ENCODE data around the gene OSM.

Gene OSM

GRCh38 chr22:30297991-30298701 is 31.5 kb upstream of the OSM start:
- DNase-seq (ENCODE audit: low read depth in 4 of 4, low spot score in 1 of 4): no peak

DNA sequence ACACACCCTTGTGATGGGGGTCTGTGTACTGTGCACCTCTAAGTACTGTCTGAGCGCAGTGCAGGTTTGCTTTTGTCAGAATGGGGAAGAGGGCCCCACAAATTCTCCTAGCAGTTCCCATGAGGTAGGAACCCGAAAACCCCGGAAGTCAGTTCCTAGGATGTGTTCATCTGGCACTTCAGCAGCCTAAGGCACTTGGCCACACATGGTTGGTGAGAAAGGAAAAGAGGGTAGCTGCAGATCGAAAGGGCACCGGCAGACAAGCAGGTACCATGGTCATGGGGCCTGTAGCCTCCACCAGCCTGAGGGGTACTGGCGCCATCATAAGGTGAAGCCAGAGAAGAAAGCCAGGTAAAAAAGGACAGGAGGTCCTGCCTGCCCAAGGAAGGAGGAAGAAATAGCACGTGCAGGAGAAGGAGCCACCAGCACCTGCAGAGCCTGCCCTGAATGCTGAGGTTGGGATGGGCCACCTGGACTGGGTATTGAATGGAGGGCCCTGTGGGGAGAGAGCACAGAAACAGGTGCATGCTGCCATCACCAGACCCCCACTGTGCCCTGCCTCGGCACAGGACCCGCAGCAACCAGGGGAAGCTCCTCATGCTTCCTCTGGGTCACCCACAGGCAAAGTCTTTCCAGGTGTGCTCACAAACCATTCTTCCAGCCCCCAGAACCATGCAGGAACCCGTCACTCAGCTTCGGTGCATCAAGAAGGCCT is 30.8 kb upstream of the OSM start:
- no peak for DNase-seq (ENCODE audit: low read depth in 4 of 4, low spot score in 1 of 4)

GRCh38 chr22:30296833-30297232 is 30.2 kb upstream of the OSM start:
- no peak for DNase-seq (ENCODE audit: low read depth in 4 of 4, low spot score in 1 of 4)

GRCh38 chr22:30296324-30296723 is 29.7 kb upstream of the OSM start:
- no peak for DNase-seq (ENCODE audit: low read depth in 4 of 4, low spot score in 1 of 4)

GRCh38 chr22:30295576-30295975 is 28.9 kb upstream of the OSM start:
- no peak for DNase-seq (ENCODE audit: low read depth in 4 of 4, low spot score in 1 of 4)

- DNase-seq (ENCODE audit: low read depth in 4 of 4, low spot score in 1 of 4): no peak
These were observed 28.2 kb upstream of the OSM start for GRCh38 chr22:30294830-30295229.

GRCh38 chr22:30294066-30294465 is 27.4 kb upstream of the OSM start:
- no peak for DNase-seq (ENCODE audit: low read depth in 4 of 4, low spot score in 1 of 4)

GRCh38 chr22:30293026-30293425 is 26.4 kb upstream of the OSM start:
- no peak for DNase-seq (ENCODE audit: low read depth in 4 of 4, low spot score in 1 of 4)

DNA sequence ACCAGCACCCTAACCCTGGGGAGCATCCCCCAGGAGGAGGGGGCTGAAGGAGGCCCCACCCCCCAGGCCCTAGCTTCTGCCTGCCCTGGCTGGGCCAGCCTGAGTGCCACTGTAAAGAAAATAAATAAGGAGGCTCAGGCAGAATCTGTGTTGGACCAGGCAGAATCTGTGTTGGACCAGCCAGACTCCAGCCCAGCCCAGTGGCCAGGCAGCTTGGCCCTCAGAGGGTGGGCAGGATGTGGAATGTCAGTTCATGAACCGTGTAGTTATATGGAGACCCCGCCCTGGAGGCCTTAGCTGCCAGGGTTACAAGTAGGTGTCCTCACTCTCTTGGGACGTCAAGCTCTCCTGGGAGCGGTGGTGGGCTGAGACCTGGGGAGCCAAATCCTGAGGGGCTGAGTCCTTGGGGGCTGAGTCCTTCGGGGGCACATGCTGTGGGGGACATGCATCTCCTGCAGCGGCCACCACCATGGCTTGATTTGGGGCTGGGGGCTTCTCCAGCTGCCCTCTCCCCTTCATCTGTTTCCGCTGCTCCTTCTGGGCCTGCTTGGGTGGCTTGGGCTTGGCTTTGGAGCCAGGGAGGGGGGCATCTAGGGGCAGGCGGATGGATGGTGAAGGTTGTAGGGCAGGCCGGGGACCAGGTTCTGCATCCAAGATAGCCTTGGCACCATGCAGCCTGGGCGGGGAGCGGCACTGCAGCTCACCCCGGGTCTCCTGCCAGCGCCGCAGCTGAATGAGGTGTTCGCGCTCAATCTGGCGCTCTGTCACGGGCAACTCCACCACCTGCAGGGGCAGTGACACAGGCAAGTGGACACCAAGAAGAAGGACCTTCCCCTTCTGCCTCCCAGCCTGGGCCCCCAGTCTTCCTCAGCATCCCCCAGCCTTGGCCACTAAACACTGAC is 25.7 kb upstream of the OSM start:
- no peak for DNase-seq (ENCODE audit: low read depth in 4 of 4, low spot score in 1 of 4)

- DNase-seq (ENCODE audit: low read depth in 4 of 4, low spot score in 1 of 4): no peak
These were observed 24.6 kb upstream of the OSM start for GRCh38 chr22:30291058-30291892.

DNA sequence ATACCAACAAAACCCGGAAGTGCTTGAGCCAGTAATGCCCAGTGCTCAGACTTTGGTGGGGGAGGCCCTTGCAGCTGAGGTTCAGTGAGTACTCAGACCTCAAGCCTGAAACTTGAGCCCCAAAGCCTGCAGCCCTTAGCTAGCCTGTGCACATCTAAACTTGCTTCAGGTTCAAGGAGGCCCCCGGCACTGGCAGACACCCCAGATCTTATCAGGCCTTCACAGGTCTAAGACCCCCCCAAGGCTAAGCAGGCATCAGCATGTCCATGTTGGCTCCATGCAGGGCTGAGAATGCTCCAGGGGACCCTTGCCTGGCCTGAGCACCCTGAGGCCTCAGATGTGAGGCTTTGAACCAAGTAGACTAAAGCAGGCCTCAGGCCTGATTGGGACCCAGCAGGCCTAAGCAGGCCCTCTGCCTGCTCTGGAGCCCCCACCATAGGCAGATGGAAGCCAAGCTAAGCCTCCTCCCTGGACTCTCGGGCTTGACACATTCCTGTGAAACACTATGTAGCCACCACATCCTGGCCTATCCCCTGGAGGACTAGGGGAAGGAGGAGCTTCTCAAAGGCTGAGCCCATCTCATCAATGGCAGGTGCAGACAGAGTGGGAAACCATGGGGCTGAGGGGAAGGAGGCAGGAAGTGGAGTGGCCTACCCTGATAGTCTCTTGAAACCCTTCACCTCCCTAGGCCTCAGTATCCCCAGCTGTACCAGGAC is 23.8 kb upstream of the OSM start:
- DNase-seq (ENCODE audit: low read depth in 4 of 4, low spot score in 1 of 4): no peak

DNA sequence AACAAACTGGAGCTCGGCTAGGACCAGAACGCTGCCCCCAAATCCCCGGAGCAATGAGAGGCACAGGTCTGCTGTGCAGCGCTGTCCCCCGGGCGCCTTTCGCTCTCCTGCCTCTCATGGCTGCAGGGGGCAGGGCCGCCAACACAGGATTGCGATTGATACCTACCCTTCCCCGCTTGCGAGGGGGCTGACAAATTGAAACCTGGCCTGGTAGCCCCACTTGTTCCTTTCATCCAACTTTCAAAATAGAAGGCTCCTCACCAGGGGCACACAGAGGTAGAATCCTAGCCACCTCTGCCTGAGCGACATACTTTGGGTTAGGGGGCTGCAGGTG is 23.3 kb upstream of the OSM start:
- DNase-seq (ENCODE audit: low read depth in 4 of 4, low spot score in 1 of 4): no peak

- DNase-seq (ENCODE audit: low read depth in 4 of 4, low spot score in 1 of 4): peak; percentile 76 to 91 (median 83)
These were observed 22.7 kb upstream of the OSM start, which contains the start of gene CASTOR1 for GRCh38 chr22:30289141-30289979. TSS of gene CASTOR1 (minus strand) at chr22:30289505. CDS start at chr22:30289497, 8 bp downstream.

DNA sequence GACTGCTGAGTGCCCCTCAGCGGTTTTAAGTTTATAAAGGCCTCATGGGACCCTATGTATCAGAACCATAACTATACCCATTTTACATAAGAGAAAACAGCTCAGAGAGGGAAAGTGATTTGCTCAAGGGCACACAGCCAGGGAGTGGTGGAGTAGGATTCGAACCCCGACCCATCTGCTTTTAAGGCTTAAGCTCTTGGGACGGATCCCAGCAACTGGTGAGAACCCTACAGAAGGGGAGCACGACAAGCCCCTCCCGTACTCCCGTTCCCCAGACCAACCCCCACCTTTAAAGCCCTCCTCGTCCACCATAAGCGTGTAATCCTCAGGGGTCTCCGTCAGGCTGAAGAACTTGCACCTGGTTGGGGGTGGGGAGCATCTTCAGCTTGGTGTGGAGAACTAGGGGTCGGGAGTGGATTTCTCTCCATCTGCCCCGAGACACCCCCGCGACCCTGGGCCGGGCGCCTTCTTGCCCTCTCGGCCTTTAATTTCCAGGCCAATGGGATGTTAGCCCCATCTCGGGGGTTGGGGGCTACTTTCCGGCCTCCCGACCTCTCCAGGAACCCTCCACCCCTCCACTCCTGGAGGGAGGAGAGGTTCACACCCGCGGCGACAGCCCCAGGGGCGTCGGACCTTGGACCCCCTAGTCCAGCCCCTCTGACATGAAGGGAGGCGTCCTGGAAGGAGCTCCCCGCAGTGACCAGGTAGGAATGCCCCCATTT is 21.9 kb upstream of the OSM start:
- DNase-seq (ENCODE audit: low read depth in 4 of 4, low spot score in 1 of 4): no peak

GRCh38 chr22:30287648-30288418 is 21.2 kb upstream of the OSM start:
- peak; percentile 70 to 86 (median 80) for DNase-seq (ENCODE audit: low read depth in 4 of 4, low spot score in 1 of 4)

DNA sequence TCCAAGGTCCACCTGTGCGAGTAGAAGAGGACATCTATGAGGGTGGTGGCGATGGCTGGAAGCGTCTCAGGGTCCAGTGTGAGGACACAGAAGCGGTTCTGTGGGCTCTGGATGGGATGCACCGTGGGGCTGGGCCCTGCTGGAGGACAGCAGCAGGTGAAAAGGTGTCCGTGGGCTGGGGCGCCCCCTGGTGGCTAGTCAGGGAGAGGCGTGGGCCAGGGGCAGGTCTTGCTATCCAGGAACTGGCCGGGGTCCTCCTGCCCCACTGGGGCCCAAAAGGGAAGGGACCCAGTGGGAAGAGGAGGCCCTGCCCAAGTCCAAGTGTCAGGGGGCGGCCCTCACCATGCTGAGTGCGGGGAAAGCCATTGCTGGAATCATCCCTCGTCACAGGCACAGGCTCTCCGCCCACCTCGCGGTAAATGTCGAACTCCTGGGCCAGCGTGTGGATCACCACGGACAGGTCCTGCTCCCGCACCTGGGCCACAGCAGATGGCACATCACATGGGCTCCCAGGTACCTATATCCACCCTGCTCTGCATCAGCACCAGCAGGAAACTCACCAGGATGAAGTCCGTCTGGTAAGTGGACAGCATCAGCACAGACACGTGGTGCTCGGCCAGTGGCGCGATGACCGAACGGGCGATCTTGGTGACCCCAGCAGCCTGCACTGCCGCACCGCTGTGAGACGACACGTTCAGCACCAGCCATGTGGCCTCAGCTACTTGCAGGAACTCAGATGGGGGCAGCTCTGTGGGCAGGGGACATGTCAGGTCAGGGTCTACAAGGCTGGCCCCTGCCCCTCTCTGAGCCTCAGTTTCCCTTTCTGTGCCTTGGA is 20.4 kb upstream of the OSM start:
- peak; percentile 80 to 88 (median 81) for DNase-seq (ENCODE audit: low read depth in 4 of 4, low spot score in 1 of 4)

GRCh38 chr22:30286331-30286730 is 19.7 kb upstream of the OSM start:
- DNase-seq (ENCODE audit: low read depth in 4 of 4, low spot score in 1 of 4): no peak

Data from stimulated activated CD4-positive, alpha-beta T cell treated with anti-CD3 and anti-CD28 coated beads, Interleukin-1b, Interleukin-23, amount 100 ng/mL, for 24 hours (primary cell).